Measurements from ENCODE around the gene CTXND1.

- no peak for TF ChIP-seq RARB (CRISPR knock-in tag; IDR thresholded peaks at IDR 0.05)
- no peak for TF ChIP-seq TOX (CRISPR knock-in tag; IDR thresholded peaks at IDR 0.05; ENCODE audit: borderline replicate concordance)
- TF ChIP-seq ZNF8 (CRISPR knock-in tag; IDR thresholded peaks at IDR 0.05), result no peak
- TF ChIP-seq OSR1 (CRISPR knock-in tag; IDR thresholded peaks at IDR 0.05), result no peak
- no peak for TF ChIP-seq CSDC2 (CRISPR knock-in tag; IDR thresholded peaks at IDR 0.05)
These were observed 9.2 kb downstream of the CTXND1 start for GRCh38 chr15:80242802-80243201.

Measured in SK-N-SH treated with all-trans-retinoic acid at 6 μM for 48 hours (cell line).